Body of pancreas (tissue), 4 donors: ENCODE data around the gene SCAPER. TPM values are rescaled to one million over a fixed set of nuclear protein-coding genes. Genes with fewer than 3 reads are reported as not detected.
"Not testable (repeated sequence)": the region's sequence is repeated elsewhere in the genome, so short reads cannot be mapped to it uniquely, and the experiment has no call there.

Experiments used
- ATAC-seq: fragments of 150-250 bp; one replicate; pipeline ENCODE4 v1.9.1; 2016
- DNase-seq, 4 donors: peaks; one replicate each; pipeline ENCODE4 v3.0.0-alpha.2; 2019
- H3K27ac ChIP-seq, 4 donors: fragments of 200-600 bp; sonication (generic); 1 replicate in 3 of 4; 2 replicates in 1 of 4; pipeline versions ENCODE4 v1.5.1 to v1.6.1; 2016 to 2019; ENCODE audit warnings: mild to moderate bottlenecking in 1 of 4, mixed read lengths in 1 of 4, moderate library complexity in 1 of 4
- H3K27me3 ChIP-seq, 2 donors: fragments of 200-600 bp; sonication (generic); one replicate each; pipeline ENCODE4 v1.6.0; 2016; ENCODE audit warnings: mild to moderate bottlenecking in 1 of 2
- H3K36me3 ChIP-seq, 2 donors: fragments of 200-600 bp; sonication (generic); replicated peaks in 1 of 2; 2 replicates each; pipeline ENCODE4 v1.5.1; 2016; ENCODE audit warnings: low read depth in 2 of 2; ENCODE audit not compliant: insufficient read depth in 1 of 2
- H3K4me1 ChIP-seq: fragments of 200-600 bp; sonication (generic); one replicate; pipeline ENCODE4 v1.6.0; 2016
- H3K4me3 ChIP-seq, 2 donors: fragments of 200-600 bp; sonication (generic); 1 replicate in 1 of 2; 2 replicates in 1 of 2; pipeline ENCODE4 v1.5.1; 2016 to 2019
- H3K9me3 ChIP-seq, 3 donors: fragments of 200-600 bp; sonication (generic); 1 replicate in 2 of 3; 2 replicates in 1 of 3; pipeline ENCODE4 v1.5.1; 2016
- POLR2A ChIP-seq, 3 donors: fragments of 450-650 bp; IDR thresholded peaks; one replicate each; pipeline ENCODE4 v1.6.1; 2016; ENCODE audit warnings: antibody characterized with exemption in 3 of 3, mild to moderate bottlenecking in 2 of 3
- WGBS, 2 donors: methylation state at CpG; one replicate each; pipeline ENCODE4 v1.1.5; 2017; 5-methylcytosine and 5-hydroxymethylcytosine counted together
- intact Hi-C: fragments of 100-400 bp; cut with DNase I; formaldehyde crosslinking; loops from one replicate; pipeline ENCODE4 v1.15.1; 2023
- total RNA-seq, 2 donors: library from RNA; depleted of rRNA; stranded (reverse); fragments of >200 nt; gene quantifications; one replicate each; pipeline ENCODE4 v1.1.0, GENCODE V29; 2016
- TF ChIP-seq, protein P1 (sequence below), 7 experiments: fragments of 450-650 bp in 4 of 7; fragments of 200-600 bp in 3 of 7; sonication (generic) in 3 of 7; IDR thresholded peaks; one replicate each; pipeline ENCODE4 v1.5.1; 2016 to 2019; ENCODE audit warnings: antibody characterized with exemption in 7 of 7

The SCAPER gene
- total RNA-seq, 2 donors from 2014 or later: 22.1 to 46.2 TPM

DNA sequence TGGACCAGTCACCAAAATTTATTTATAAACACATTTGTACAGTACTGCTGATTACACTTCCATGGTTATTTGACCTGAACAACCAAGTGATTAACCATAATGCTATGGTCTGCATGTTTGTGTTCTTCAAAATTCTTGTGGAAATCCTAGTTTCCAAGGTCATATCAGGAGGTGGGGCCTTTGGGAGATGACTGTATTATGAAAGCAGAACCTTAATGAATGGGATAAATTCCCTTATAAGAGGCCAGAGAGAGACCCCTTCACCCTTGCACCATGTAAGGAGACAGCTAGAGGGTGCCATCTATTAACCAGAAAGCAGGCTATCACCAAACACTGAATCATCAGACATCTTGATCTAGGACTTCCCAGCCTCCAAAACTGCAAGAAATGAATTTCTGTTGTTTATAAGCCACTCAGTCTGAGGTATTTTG, 1.9 kb downstream of the SCAPER start:
- TF ChIP-seq, protein P1, sequence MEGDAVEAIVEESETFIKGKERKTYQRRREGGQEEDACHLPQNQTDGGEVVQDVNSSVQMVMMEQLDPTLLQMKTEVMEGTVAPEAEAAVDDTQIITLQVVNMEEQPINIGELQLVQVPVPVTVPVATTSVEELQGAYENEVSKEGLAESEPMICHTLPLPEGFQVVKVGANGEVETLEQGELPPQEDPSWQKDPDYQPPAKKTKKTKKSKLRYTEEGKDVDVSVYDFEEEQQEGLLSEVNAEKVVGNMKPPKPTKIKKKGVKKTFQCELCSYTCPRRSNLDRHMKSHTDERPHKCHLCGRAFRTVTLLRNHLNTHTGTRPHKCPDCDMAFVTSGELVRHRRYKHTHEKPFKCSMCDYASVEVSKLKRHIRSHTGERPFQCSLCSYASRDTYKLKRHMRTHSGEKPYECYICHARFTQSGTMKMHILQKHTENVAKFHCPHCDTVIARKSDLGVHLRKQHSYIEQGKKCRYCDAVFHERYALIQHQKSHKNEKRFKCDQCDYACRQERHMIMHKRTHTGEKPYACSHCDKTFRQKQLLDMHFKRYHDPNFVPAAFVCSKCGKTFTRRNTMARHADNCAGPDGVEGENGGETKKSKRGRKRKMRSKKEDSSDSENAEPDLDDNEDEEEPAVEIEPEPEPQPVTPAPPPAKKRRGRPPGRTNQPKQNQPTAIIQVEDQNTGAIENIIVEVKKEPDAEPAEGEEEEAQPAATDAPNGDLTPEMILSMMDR (IDR thresholded peaks at IDR 0.05): peak in 1 of 7 experiments; percentile 8
- TF ChIP-seq POLR2A (IDR thresholded peaks at IDR 0.05): no peak
- peak overlapping the region in 1 of 4 donors; percentile 4 for H3K27ac ChIP-seq
- H3K36me3 ChIP-seq: no peaks in the 10 kb centered on the region
- no peak for DNase-seq
- no peak overlapping the region for H3K4me3 ChIP-seq
- no peak for ATAC-seq
- intact Hi-C loops: no loop called here
- H3K9me3 ChIP-seq: no peaks in the 10 kb centered on the region
- H3K4me1 ChIP-seq: peaks cover 30% of the 10 kb centered on the region
- H3K27me3 ChIP-seq: no peaks in the 10 kb centered on the region

DNA sequence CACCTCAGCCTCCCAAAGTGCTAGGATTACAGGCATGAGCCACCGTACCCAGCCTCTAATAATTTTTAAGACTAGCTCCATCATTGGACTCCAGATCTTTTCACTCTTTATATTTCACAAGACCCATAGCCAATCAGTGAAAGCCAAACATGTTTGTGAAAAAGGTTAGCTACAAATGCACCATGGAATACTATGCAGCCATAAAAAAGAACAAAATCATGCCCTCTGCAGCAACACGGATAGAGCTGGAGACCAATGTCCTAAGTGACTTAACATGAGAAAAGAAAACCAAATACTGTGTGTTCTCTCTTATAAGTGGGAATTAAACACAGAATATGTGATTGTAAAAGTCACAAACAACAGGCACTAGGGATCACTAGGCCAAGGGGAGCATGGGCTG, 3.2 kb downstream of the SCAPER start:
- H3K27me3 ChIP-seq: no peaks in the 10 kb centered on the region
- no peaks in the 10 kb centered on the region for H3K9me3 ChIP-seq
- H3K4me1 ChIP-seq: peaks cover 34% of the 10 kb centered on the region
- intact Hi-C loops: no loop called here
- ATAC-seq: no peak
- H3K36me3 ChIP-seq: no peaks in the 10 kb centered on the region
- no peak for DNase-seq
- TF ChIP-seq POLR2A (IDR thresholded peaks at IDR 0.05): no peak
- TF ChIP-seq, protein P1 (IDR thresholded peaks at IDR 0.05): no peak
- no peak overlapping the region for H3K4me3 ChIP-seq
- H3K27ac ChIP-seq: no peak overlapping the region
- WGBS, 2 donors: 96 to 98% methylated on average over 2 of the region's 2 CpGs

DNA sequence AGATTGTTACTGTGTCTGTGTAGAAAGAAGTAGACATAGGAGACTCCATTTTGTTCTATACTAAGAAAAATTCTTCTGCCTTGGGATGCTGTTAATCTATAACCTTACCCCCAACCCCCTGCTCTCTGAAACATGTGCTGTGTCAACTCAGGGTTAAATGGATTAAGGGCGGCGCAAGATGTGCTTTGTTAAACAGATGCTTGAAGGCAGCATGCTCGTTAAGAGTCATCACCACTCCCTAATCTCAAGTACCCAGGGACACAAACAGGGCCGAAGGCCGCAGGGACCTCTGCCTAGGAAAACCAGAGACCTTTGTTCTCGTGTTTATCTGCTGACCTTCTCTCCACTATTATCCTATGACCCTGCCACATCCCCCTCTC, 5.2 kb downstream of the SCAPER start:
- DNase-seq, H3K4me3 ChIP-seq, H3K36me3 ChIP-seq, H3K27ac ChIP-seq, H3K9me3 ChIP-seq, H3K27me3 ChIP-seq, intact Hi-C loops, ATAC-seq: not testable (repeated sequence)
- H3K4me1 ChIP-seq: peaks cover 24% of the 10 kb centered on the region
- 78 to 80% methylated on average over 1 to 3 of the region's 6 CpGs for WGBS, 2 donors

DNA sequence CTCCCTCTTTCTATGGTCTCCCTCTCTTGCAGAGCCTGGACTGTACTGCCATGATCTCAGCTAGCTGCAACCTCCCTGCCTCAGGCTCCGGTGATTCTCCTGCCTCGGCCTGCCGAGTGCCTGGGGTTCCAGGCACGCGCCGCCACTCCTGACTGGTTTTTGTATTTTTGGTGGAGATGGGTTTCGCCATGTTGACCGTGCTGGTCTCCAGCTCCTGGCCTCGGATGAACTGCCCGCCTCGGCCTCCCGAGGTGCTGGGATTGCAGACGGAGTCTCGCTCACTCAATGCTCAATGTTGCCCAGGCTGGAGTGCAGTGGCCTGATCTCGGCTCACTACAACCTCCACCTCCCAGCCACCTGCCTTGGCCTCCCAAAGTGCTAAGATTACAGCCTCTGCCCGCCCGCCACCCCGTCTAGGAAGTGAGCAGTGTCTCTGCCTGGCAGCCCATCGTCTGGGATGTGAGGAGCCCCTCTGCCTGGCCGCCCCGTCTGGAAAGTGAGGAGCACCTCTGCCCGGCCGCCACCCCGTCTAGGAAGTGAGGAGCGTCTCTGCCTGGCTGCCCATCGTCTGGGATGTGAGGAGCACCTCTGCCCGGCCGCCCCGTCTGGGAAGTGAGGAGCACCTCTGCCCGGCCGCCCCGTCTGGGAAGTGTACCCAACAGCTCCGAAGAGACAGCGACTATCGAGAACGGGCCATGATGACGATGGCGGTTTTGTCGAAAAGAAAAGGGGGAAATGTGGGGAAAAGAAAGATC, 5.8 kb downstream of the SCAPER start:
- H3K4me3 ChIP-seq, intact Hi-C loops, H3K27ac ChIP-seq, H3K36me3 ChIP-seq, H3K27me3 ChIP-seq, DNase-seq, ATAC-seq, H3K9me3 ChIP-seq: not testable (repeated sequence)
- H3K4me1 ChIP-seq: peaks cover 23% of the 10 kb centered on the region
- WGBS, 2 donors: 94 to 96% methylated on average over 25 to 34 of the region's 39 CpGs

DNA sequence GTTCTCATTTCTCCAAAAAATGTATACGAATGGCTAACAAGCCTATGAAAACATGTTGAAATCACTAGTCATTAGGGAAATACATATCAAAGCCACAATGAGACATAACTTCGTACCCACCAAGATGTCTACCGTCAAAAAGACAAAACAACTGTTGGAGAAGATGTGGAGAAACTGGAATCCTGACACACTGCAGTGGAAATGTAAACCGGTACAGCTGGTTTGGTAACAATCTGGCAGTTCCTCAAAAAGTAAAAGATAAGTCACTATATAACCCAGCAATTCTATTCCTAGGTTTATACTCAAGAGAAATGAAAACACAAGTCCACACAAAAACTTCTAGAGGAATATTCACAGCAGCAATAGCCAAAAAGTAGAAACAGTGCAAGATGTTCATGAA, 7.0 kb downstream of the SCAPER start:
- no peak overlapping the region for H3K27ac ChIP-seq
- TF ChIP-seq POLR2A (IDR thresholded peaks at IDR 0.05): no peak
- TF ChIP-seq, protein P1 (IDR thresholded peaks at IDR 0.05): no peak
- no peak for DNase-seq
- peak; percentile 42 for ATAC-seq
- H3K27me3 ChIP-seq: no peaks in the 10 kb centered on the region
- intact Hi-C loops: no loop called here
- no peak overlapping the region for H3K4me3 ChIP-seq
- H3K36me3 ChIP-seq: no peaks in the 10 kb centered on the region
- 45 to 54% methylated on average over 4 of the region's 4 CpGs for WGBS, 2 donors
- peaks cover 10% of the 10 kb centered on the region for H3K4me1 ChIP-seq
- H3K9me3 ChIP-seq: no peaks in the 10 kb centered on the region

DNA sequence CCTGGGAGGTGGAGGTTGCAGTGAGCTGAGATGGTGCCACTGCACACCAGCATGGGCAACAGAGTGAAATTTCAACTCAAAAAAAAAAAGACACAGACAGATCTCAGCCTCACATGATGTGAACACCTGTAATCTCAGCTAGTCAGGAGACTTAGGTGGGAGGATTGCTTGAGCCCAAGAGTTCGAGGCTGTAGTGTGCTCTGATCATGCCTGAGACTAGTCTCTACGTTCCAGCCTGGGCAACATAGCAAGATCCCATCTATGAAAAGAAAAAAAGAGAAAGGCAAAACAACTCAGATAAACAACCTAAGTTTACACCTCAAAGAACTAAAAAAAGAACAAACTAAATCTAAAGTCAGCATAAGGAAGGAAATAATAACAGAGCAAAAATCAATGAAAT, 11.0 kb downstream of the SCAPER start:
- intact Hi-C loops: no loop called here
- DNase-seq (no peak), ATAC-seq (no peak)
- no peak overlapping the region for H3K4me3 ChIP-seq
- H3K9me3 ChIP-seq: no peaks in the 10 kb centered on the region
- no peak for TF ChIP-seq POLR2A (IDR thresholded peaks at IDR 0.05)
- TF ChIP-seq, protein P1 (IDR thresholded peaks at IDR 0.05): no peak
- H3K27ac ChIP-seq: no peak overlapping the region
- no peaks in the 10 kb centered on the region for H3K36me3 ChIP-seq
- 90 to 100% methylated on average over 2 of the region's 2 CpGs for WGBS, 2 donors
- no peaks in the 10 kb centered on the region for H3K27me3 ChIP-seq
- H3K4me1 ChIP-seq: peaks cover 4% of the 10 kb centered on the region

DNA sequence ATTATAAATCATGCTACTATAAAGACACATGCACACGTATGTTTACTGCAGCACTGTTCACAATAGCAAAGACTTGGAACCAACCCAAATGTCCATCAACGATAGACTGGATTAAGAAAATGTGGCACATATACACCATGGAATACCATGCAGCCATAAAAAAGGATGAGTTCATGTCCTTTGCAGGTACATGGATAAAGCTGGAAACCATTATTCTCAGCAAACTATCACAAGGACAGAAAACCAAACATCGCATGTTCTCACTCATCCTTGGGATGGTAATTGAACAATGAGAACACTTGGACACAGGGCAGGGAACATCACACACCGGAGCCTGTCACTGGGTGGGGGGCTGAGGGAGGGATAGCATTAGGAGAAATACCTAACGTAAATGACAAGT, 12.3 kb downstream of the SCAPER start:
- DNase-seq: not testable (repeated sequence)

More for the DNA sequence above, 12.3 kb downstream of the SCAPER start:
- H3K4me1 ChIP-seq, H3K4me3 ChIP-seq, H3K27me3 ChIP-seq, H3K36me3 ChIP-seq, intact Hi-C loops, ATAC-seq, H3K27ac ChIP-seq, H3K9me3 ChIP-seq: not testable (repeated sequence)
- 96% methylated on average over 5 of the region's 5 CpGs for WGBS, 2 donors
